ENCODE measurements around the gene GPR152. TPM values are rescaled to one million over a fixed set of nuclear protein-coding genes. Genes with fewer than 3 reads are reported as not detected.
"Not testable (repeated sequence)": the region's sequence is repeated elsewhere in the genome, so short reads cannot be mapped to it uniquely, and the experiment has no call there.

GPR152 gene
- total RNA-seq, 1 experiment from 2014 or later = not detected

DNA sequence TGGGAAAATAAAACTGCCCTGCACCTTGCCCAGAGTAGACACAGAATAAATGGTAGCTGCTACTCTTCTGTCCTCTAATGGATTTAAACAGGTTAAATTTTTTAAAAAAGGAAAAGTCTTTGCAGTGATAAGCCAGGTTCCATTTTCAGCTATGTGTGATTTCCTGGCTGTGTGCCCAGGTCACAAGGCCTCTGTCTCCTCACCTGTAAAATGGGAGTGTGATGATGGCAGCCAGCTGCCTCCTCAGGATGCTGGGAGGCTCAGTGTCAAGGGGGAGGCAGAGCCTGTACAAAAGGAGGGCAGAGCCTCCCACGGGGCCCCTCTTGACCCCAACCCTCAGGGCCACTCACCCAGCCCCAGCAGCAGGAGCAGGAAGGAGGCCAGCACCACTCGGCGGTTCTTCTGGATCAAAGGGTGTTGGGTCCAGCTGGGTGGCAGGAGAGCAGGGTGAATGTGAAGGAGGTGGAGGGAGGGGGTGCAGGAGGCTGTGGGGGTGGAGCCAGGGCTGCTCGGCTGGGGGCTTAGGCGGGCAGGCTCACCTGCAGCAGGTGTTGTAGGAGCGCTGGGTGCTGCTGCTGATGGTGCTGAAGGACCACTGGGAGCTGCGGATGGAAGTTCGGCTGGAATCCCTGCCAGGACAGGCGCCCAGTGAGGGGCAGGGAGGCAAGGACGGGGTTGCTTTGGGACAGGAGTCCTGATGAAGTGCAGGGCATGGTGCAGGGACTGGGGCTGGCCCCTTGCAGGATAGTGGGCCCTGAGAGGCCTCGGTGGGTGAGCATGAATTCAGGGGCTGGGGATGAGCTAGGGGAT, 14.6 kb upstream of the GPR152 start:
- no peak for DNase-seq (ENCODE audit: extremely low read depth, low read depth)

DNA sequence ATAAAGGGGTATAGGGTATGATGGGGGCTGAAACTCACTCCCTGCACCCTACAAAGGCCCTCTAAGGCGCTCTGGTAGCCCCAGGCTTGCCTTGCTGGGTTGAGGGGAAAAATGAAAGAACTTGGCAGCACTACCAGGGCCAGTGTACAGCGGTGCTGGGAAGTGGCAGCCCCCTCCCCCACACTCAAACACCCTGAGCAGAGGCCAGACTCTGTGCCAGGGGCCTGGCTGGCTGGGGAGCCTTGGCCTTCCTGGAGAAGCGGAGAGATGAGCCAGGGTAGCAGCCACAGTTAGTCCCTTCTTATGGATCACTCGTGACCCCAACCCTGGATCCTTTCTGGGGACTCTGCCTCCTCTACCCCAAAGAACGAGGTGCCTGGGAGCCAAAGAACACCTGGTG, 13.8 kb upstream of the GPR152 start:
- DNase-seq (ENCODE audit: extremely low read depth, low read depth) = no peak

- DNase-seq (ENCODE audit: extremely low read depth, low read depth) = not testable (repeated sequence)
These were observed 13.0 kb upstream of the GPR152 start for GRCh38 chr11:67465530-67465929.

- no peak for DNase-seq (ENCODE audit: extremely low read depth, low read depth)
These were observed 12.6 kb upstream of the GPR152 start for GRCh38 chr11:67465189-67465510.

DNA sequence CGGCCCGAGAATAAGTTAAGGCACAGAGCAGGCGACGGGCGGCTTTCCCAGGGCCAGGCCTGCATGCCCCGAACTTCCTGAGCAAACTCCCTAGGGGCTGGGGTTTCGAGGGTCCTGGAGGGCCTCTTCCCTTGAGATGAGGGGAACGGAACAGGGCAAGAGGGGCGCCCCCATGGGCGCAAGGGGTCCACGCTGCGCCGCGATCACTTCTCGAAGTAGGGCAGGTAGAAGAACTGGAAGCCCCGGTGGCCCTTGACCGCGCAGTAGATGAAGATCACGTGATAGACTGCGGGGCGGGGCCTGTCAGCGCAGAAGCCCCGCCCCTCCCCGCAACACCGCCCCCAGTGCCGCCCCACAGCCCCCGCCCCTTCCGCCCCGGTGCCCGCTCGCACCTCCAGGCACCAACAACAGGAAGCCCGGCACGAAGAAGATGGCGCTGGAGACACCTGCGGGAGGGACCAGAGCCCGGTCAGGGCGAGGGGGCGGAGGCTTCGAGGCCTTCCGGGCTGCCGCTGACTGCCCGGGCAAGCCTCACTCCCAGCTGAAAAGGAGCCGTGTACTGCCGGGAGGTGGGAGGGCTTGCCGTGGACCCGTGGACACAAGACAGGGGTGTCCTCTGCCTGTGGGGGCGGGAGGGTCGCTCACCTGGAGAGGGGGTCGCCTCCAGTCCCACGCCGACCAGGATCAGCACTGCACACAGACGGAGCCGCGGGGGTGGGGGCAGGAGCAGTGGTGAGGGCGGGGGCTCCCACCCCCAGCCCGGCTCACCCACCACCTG, 12.1 kb upstream of the GPR152 start:
- peak; percentile 75 for DNase-seq (ENCODE audit: extremely low read depth, low read depth)

DNA sequence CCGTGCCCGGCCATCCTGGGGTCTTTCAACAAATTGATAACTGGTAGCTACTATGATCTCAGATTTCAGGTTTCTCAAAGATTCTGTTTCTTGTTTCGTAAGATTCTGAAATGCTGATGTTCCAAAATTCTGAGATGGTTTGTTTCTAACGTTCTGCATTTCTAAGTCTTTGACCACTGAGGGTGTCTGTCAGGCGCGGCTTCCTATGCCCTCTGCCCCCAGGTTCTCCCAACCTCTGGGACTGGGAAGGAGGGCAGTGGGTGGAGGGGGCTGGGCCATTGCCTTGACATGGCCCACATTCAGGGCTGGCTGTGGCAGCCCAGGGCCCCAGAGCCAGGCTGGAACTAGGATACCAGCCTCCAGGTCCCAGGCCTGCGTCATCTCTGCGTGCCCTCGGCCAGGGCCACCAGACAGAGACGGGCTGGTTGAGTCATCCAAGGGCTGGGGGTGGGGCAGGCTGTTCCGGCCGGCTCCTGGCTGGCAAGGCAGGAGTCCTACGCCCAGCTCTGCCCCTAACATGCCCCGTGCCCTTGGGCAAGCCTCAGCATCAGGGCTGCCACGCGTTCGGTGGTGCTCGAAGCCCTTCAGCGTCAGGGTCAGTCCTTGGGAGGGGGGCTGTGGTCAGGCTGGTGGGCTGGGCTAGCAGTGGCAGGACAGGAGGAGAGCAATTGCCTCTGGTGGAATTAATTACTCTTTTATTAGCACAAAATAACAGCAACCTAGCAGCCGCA, 11.3 kb upstream of the GPR152 start:
- peak; percentile 87 for DNase-seq (ENCODE audit: extremely low read depth, low read depth)

GRCh38 chr11:67463186-67463585, 10.7 kb upstream of the GPR152 start:
- DNase-seq (ENCODE audit: extremely low read depth, low read depth) = no peak

DNA sequence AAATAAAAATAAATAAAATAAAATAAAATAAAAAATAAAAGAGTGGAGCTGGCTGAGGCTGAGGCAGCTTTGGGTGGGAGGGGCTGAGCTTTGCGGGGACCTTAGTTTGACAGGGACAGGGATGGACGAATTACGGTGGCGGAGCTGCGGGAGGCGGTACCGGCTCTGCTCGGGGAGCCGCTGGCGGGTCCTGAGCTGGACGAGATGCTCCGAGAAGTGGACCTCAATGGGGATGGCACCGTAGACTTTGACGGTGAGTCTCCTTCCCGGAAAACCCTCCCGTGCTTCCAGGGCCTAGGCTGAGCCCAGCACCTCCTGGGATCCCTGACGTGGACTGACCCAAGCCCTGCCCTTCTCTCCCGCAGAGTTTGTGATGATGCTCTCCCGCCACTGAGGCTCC, 5.7 kb upstream of the GPR152 start:
- DNase-seq (ENCODE audit: extremely low read depth, low read depth) = no peak

DNA sequence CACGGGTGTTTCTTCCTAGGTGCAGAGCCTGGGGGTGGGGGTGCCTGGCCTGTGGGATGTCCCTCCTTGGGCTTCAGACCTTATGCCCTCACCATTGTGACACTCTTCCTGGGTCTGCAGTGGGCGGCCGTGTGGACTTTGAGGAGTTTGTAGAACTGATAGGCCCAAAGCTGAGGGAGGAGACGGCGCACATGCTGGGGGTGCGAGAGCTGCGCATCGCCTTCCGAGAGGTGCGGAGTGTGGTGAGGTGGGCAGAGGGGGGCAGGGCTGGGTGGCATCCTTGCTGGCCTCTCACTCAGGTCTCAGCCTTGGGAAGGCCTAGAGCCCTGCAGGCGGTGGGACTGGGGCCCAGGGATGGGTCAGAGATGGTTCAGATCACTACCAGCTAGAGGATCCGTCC, 4.9 kb upstream of the GPR152 start:
- no peak for DNase-seq (ENCODE audit: extremely low read depth, low read depth)

- DNase-seq (ENCODE audit: extremely low read depth, low read depth) = no peak
These were observed 3.7 kb upstream of the GPR152 start for GRCh38 chr11:67456068-67456705.

- DNase-seq (ENCODE audit: extremely low read depth, low read depth) = no peak
These were observed 2.5 kb upstream of the GPR152 start, which contains the start of gene CABP4 for GRCh38 chr11:67455054-67455453. CABP4 (plus strand) TSS chr11:67455354; CDS start chr11:67455424, 70 bp downstream.

- no peak for DNase-seq (ENCODE audit: extremely low read depth, low read depth)
These were observed 1.5 kb upstream of the GPR152 start for GRCh38 chr11:67453816-67454732.

- DNase-seq (ENCODE audit: extremely low read depth, low read depth) = no peak
These were observed 912 bp downstream of the GPR152 start for GRCh38 chr11:67451658-67451976.

GRCh38 chr11:67450796-67451657, 1.5 kb downstream of the GPR152 start:
- DNase-seq (ENCODE audit: extremely low read depth, low read depth) = no peak

- DNase-seq (ENCODE audit: extremely low read depth, low read depth) = no peak
These were observed 3.2 kb downstream of the GPR152 start for GRCh38 chr11:67449116-67449844.

GRCh38 chr11:67448220-67448609, 4.3 kb downstream of the GPR152 start:
- no peak for DNase-seq (ENCODE audit: extremely low read depth, low read depth)

DNA sequence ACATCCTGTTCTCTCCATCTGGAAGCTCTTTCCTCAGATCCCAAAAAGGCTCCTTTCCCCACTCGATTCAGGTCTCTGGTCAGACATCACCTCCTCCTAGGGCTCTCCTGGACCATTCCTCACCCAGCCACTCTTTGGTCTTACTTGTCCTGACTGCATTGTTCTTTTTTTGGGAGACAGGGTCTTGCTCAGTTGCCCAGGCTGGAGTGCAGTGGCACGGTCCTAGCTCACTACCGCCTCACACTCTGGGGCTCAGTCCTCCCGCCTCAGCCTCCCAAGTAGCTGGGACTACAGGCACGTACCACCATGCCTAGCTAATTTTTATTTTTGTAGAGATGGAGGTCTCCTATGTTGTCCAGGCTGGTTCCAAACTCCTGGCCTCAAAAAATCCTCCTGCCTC, 7.0 kb downstream of the GPR152 start:
- no peak for DNase-seq (ENCODE audit: extremely low read depth, low read depth)
